ENCODE measurements around the gene GPRASP1. TPM values are rescaled to one million over a fixed set of nuclear protein-coding genes. Genes with fewer than 3 reads are reported as not detected.

The GPRASP1 gene
- total RNA-seq = 3.4 and 4.4 TPM in 2 replicates

DNA sequence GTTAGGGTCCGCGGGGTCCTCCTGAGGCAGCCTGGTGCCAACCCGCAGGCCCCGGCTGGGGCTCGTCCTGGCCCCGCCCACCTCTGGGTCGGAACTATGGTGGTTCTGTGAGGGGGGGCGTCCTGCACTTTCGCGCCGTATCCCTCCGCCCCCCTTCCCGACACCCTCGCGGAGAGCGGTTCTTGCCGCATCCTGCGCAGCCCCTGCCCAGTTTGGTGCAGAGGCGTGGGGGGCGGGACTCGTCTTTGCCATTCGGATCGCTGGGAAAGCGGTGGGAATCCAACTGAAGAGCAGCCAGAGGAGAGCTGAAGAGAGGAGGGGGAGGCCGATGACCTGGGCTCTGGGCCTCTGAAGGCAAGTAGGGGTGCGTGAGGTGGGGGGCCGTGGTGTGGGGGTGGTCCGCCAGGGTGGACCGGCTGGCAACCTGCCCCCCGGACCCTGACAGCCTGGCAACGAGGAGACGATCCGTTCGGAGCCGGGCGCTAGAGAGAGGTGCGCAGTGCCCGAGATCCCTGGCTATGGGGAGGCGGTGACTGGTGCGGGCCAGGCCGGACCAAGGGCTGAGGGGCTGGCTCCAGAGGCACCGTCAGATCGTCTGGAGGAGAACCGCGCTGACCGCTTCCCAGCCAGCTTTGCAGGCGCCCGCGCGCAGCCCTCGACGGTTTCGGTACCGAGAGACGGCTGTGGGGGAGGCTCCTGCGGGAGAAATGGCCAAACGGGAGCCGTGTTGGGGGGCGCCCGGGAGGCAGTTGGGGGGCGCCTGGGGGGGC, at the start of gene GPRASP1:
Gene GPRASP1, plus strand, starts transcription at position 242 of the 770 bp plus-strand sequence. CDS start 2,431 bp downstream, outside the sequence.

Small RNA genes within 50 kb of the gene (small RNA-seq; reads per million reads assigned to genes)
- gene RNU6-589P = not detected

Other genes starting within 250 kb of the GPRASP1 start
- not detected in 2 replicates for gene NXF2B, start 211.5 kb upstream of the GPRASP1 start, total RNA-seq
- gene TCP11X2, start 179.7 kb upstream of the GPRASP1 start, total RNA-seq = 0.16 TPM in 1 of 2 replicates, not detected in the other
- 0.32 and 1.3 TPM in 2 replicates for gene TMSB15A, start 134.7 kb upstream of the GPRASP1 start, total RNA-seq
- gene ARMCX5, start 52.0 kb upstream of the GPRASP1 start, total RNA-seq = 10.8 and 18.8 TPM in 2 replicates
- 13.7 and 15.6 TPM in 2 replicates for gene GPRASP2, start 61.0 kb downstream of the GPRASP1 start, total RNA-seq
- gene GPRASP3, start 69.3 kb downstream of the GPRASP1 start, total RNA-seq = 5.5 and 6.5 TPM in 2 replicates